CD4-positive, alpha-beta T cell treated with Interleukin-6 for 4 hours (primary cell): ENCODE measurements around the gene LASP1.
"Not testable (repeated sequence)": the region's sequence is repeated elsewhere in the genome, so short reads cannot be mapped to it uniquely, and the experiment has no call there.

ENCODE experiments used
- DNase-seq: peaks from one replicate; pipeline ENCODE4 v3.0.0-alpha.2; 2020; ENCODE audit warnings: mixed read lengths

The LASP1 gene

GRCh38 chr17:38940404-38940803 is 70.5 kb downstream of the LASP1 start:
- DNase-seq: no peak

- DNase-seq: no peak
Measured at GRCh38 chr17:38942696-38943334, 73.0 kb downstream of the LASP1 start.

- no peak for DNase-seq
Measured at GRCh38 chr17:38943607-38944006, 73.7 kb downstream of the LASP1 start.

GRCh38 chr17:38947189-38947588 is 77.3 kb downstream of the LASP1 start:
- DNase-seq: no peak

- not testable (repeated sequence) for DNase-seq
Measured at GRCh38 chr17:38953800-38954199, 83.9 kb downstream of the LASP1 start.

- DNase-seq: no peak
Measured at GRCh38 chr17:38958326-38958725, 88.5 kb downstream of the LASP1 start.

GRCh38 chr17:38958756-38959155 is 88.9 kb downstream of the LASP1 start:
- no peak for DNase-seq

- no peak for DNase-seq
Measured at GRCh38 chr17:38959508-38959907, 89.7 kb downstream of the LASP1 start.

GRCh38 chr17:38960402-38960801 is 90.5 kb downstream of the LASP1 start:
- DNase-seq: no peak

- no peak for DNase-seq
Measured at GRCh38 chr17:38961413-38961812, 91.6 kb downstream of the LASP1 start.

- peak; percentile 89 for DNase-seq
Measured at GRCh38 chr17:38967290-38967738, 97.5 kb downstream of the LASP1 start, which contains the start of gene FBXO47. Gene FBXO47 (minus strand): TSS chr17:38967403. CDS start chr17:38963025, 4,378 bp downstream.

GRCh38 chr17:38969281-38969680 is 99.4 kb downstream of the LASP1 start:
- DNase-seq: no peak

GRCh38 chr17:38970128-38970527 is 100.3 kb downstream of the LASP1 start:
- no peak for DNase-seq

GRCh38 chr17:38970804-38971203 is 100.9 kb downstream of the LASP1 start:
- DNase-seq: no peak
